NT2/D1 (cell line): ENCODE measurements around the gene CTTNBP2.
A peak's percentile ranks its signal among the peaks of the same experiment; 100 is the strongest.

Experiments used
- DNase-seq: peaks from one replicate; pipeline ENCODE4 v3.0.0-alpha.2; 2011; ENCODE audit warnings: low read depth, low spot score
- H3K27me3 ChIP-seq: 2 replicates; pipeline ENCODE4 v1.6.0; 2011; ENCODE audit warnings: mild to moderate bottlenecking; ENCODE audit not compliant: insufficient read length, insufficient read depth
- H3K36me3 ChIP-seq: 2 replicates; pipeline ENCODE4 v1.6.1; 2011; ENCODE audit warnings: mild to moderate bottlenecking, low read length, mixed read lengths; ENCODE audit not compliant: insufficient read depth, insufficient read length
- H3K4me1 ChIP-seq: 2 replicates; pipeline ENCODE4 v1.5.1; 2011; ENCODE audit not compliant: insufficient read depth, insufficient read length
- H3K4me3 ChIP-seq: 2 replicates; pipeline ENCODE4 v1.5.1; 2011; ENCODE audit warnings: low read depth; ENCODE audit not compliant: insufficient read length
- H3K9ac ChIP-seq: 2 replicates; pipeline ENCODE4 v1.6.0; 2011; ENCODE audit warnings: low read depth; ENCODE audit not compliant: insufficient read length
- H3K9me3 ChIP-seq: 2 replicates; pipeline ENCODE4 v1.5.1; 2011; ENCODE audit warnings: mild to moderate bottlenecking, low read length; ENCODE audit not compliant: insufficient read depth
- SUZ12 ChIP-seq: IDR thresholded peaks from 2 replicates; pipeline ENCODE4 v1.6.1; 2011; ENCODE audit not compliant: insufficient read length, insufficient read depth; ENCODE audit errors: extremely low read depth
- YY1 ChIP-seq: IDR thresholded peaks from 2 replicates; pipeline ENCODE4 v1.6.1; 2011; ENCODE audit not compliant: insufficient read length, insufficient read depth
- ZNF274 ChIP-seq: IDR thresholded peaks from 2 replicates; pipeline ENCODE4 v1.6.1; 2011; ENCODE audit warnings: mild to moderate bottlenecking, low read depth, low read length

CTTNBP2 gene

DNA sequence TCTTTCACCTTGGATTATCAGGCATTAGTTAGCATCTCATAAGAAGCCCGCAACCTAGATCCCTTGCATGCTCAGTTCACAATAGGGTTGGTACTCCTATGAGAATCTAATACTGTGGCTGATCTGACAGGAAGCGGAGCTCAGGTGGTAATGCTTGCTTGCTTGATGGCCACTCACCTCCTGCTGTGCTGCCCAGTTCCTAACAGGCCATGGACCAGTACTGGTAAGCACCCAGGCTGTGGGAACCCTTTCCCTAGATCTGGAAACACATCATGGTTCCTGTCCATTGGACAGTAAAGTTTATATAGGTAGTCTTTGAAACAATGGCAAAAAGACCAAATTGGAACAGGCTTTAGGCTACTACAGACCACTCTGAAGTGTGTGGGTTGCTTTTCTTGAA is 9.4 kb upstream of the CTTNBP2 start:
- DNase-seq, result no peak
- Histone ChIP-seq H3K4me3 (no peak overlapping the region), H3K27me3 (no peaks in the 10 kb centered on the region), H3K4me1 (no peaks in the 10 kb centered on the region), H3K36me3 (no peaks in the 10 kb centered on the region), H3K9ac (no peak overlapping the region), H3K9me3 (no peaks in the 10 kb centered on the region)
- TF ChIP-seq SUZ12 (no peak), YY1 (no peak), ZNF274 (no peak)

DNA sequence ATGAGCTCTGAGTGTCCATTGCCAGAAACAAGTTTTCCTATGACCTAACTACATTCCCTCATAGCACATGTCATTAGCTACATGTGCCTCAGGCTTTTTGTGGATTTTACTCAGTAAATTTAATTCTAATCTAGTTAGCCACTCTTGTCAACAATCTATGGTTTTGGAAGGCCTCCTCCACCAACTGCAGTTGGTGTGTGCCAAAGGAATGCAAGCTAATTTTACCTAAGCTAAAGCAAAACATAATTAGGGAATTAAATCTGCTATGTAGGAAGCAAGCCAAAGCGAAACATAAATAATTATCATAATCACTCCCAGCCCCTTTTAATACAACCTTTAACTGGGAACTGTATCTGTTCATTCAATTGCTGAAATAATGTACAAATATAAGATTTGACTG is 3.5 kb upstream of the CTTNBP2 start:
- H3K9ac ChIP-seq, result no peak overlapping the region
- DNase-seq, result no peak
- no peak overlapping the region for H3K4me3 ChIP-seq
- no peak for TF ChIP-seq SUZ12
- no peak for TF ChIP-seq YY1
- TF ChIP-seq ZNF274, result no peak
- H3K9me3 ChIP-seq, result no peaks in the 10 kb centered on the region
- peaks cover 8% of the 10 kb centered on the region for H3K27me3 ChIP-seq
- no peaks in the 10 kb centered on the region for H3K36me3 ChIP-seq
- H3K4me1 ChIP-seq, result no peaks in the 10 kb centered on the region

GRCh38 chr7:117875566-117875965 is 2.3 kb upstream of the CTTNBP2 start:
- TF ChIP-seq SUZ12 (no peak), YY1 (no peak), ZNF274 (no peak)
- H3K36me3 ChIP-seq, result no peaks in the 10 kb centered on the region
- peaks cover 8% of the 10 kb centered on the region for H3K27me3 ChIP-seq
- H3K4me3 ChIP-seq, result no peak overlapping the region
- no peaks in the 10 kb centered on the region for H3K9me3 ChIP-seq
- DNase-seq, result peak; percentile 55
- no peak overlapping the region for H3K9ac ChIP-seq
- H3K4me1 ChIP-seq, result no peaks in the 10 kb centered on the region

GRCh38 chr7:117874191-117874700 is 1.0 kb upstream of the CTTNBP2 start:
- H3K4me1 ChIP-seq, result no peaks in the 10 kb centered on the region
- no peak overlapping the region for H3K4me3 ChIP-seq
- no peak for DNase-seq
- H3K27me3 ChIP-seq, result peaks cover 8% of the 10 kb centered on the region
- no peaks in the 10 kb centered on the region for H3K9me3 ChIP-seq
- H3K9ac ChIP-seq, result no peak overlapping the region
- no peaks in the 10 kb centered on the region for H3K36me3 ChIP-seq
- TF ChIP-seq SUZ12 (no peak), ZNF274 (no peak), YY1 (no peak)

GRCh38 chr7:117872561-117873309 is 506 bp downstream of the CTTNBP2 start:
- peaks cover 8% of the 10 kb centered on the region for H3K27me3 ChIP-seq
- no peaks in the 10 kb centered on the region for H3K4me1 ChIP-seq
- peak overlapping the region; percentile 75 for H3K4me3 ChIP-seq
- peak overlapping the region; percentile 86 for H3K9ac ChIP-seq
- TF ChIP-seq YY1 (no peak), ZNF274 (no peak), SUZ12 (no peak)
- no peaks in the 10 kb centered on the region for H3K36me3 ChIP-seq
- H3K9me3 ChIP-seq, result no peaks in the 10 kb centered on the region
- peak; percentile 20 for DNase-seq

DNA sequence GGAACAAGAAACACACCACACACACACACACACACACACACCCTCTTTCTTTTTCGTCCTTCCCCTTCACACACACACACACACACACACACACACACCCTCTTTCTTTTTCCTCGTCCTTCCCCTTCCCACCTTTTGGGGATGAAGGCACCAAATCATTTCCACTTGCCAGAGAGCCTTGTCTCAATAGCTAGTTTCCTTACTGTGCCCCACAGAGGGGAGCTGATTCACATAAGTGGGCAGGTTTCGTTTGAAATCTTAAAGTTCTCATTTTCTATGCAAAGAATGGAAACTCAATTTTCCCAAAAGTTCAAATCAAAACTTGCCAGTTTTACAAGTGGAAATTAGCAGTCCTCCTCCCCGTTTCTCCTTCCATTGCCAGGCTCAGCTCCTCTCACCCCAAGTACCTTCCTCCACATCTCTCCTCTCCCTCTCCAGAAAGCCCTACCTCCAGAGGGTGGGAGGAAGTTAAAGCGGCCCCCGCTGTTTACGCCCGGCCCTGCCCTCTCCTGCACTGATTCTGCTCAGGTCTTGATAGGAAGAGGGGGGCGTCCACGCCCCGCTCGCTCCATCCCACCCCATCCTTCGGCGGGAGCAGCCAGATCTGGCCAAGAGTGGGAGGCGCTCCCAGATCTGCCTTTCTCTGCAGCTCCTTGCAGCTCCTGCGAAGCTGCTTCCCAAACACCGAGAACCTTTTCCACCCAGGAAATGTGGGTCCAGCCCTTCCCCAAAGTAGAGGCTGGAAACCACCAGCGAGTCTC is 1.3 kb downstream of the CTTNBP2 start:
- Histone ChIP-seq H3K36me3 (no peaks in the 10 kb centered on the region), H3K4me1 (no peaks in the 10 kb centered on the region), H3K27me3 (peaks cover 8% of the 10 kb centered on the region), H3K9ac (peak overlapping the region; percentile 86), H3K4me3 (peak overlapping the region; percentile 75), H3K9me3 (no peaks in the 10 kb centered on the region)
- TF ChIP-seq ZNF274 (no peak), SUZ12 (no peak), YY1 (no peak)
- peak; percentile 13 for DNase-seq

- DNase-seq, result no peak
- H3K36me3 ChIP-seq, result no peaks in the 10 kb centered on the region
- H3K27me3 ChIP-seq, result peaks cover 8% of the 10 kb centered on the region
- H3K4me1 ChIP-seq, result no peaks in the 10 kb centered on the region
- no peak overlapping the region for H3K9ac ChIP-seq
- no peak overlapping the region for H3K4me3 ChIP-seq
- no peaks in the 10 kb centered on the region for H3K9me3 ChIP-seq
- TF ChIP-seq ZNF274 (no peak), YY1 (no peak), SUZ12 (no peak)
Observed at GRCh38 chr7:117871401-117871777, 1.9 kb downstream of the CTTNBP2 start.
